Measurements from ENCODE around the gene FRMD8.
A peak's percentile ranks its signal among the peaks of the same experiment; 100 is the strongest.

FRMD8 gene

DNA sequence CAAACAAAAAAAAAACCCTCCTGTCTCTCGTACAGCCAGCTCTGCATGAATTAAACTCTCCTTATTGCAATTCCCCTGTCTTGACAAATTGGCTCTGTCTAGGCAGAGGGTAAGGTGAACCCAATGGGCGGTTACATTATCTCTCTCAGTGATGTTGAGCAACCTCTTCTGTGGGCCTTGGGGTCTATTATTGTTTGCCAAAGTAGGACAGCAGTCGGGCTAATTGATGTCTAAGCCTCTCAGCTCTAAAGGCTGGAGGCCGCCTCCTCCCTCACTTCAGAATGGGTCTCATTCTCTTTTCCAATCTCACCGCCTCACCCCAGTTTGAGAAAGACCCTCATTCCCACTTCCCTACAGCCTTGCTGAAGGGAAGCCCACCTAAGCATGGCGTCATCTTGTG lies 2.7 kb upstream of the FRMD8 start:
- DNase-seq (ENCODE audit: low read depth): no peak
- TF ChIP-seq, protein P1, sequence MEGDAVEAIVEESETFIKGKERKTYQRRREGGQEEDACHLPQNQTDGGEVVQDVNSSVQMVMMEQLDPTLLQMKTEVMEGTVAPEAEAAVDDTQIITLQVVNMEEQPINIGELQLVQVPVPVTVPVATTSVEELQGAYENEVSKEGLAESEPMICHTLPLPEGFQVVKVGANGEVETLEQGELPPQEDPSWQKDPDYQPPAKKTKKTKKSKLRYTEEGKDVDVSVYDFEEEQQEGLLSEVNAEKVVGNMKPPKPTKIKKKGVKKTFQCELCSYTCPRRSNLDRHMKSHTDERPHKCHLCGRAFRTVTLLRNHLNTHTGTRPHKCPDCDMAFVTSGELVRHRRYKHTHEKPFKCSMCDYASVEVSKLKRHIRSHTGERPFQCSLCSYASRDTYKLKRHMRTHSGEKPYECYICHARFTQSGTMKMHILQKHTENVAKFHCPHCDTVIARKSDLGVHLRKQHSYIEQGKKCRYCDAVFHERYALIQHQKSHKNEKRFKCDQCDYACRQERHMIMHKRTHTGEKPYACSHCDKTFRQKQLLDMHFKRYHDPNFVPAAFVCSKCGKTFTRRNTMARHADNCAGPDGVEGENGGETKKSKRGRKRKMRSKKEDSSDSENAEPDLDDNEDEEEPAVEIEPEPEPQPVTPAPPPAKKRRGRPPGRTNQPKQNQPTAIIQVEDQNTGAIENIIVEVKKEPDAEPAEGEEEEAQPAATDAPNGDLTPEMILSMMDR (conservative IDR thresholded peaks at IDR 0.05; ENCODE audit: control insufficient read depth, insufficient read depth, low read depth, low read length): no peak
- H3K4me3 ChIP-seq (ENCODE audit: control insufficient read depth, low read depth, low read length): no peak overlapping the region

DNA sequence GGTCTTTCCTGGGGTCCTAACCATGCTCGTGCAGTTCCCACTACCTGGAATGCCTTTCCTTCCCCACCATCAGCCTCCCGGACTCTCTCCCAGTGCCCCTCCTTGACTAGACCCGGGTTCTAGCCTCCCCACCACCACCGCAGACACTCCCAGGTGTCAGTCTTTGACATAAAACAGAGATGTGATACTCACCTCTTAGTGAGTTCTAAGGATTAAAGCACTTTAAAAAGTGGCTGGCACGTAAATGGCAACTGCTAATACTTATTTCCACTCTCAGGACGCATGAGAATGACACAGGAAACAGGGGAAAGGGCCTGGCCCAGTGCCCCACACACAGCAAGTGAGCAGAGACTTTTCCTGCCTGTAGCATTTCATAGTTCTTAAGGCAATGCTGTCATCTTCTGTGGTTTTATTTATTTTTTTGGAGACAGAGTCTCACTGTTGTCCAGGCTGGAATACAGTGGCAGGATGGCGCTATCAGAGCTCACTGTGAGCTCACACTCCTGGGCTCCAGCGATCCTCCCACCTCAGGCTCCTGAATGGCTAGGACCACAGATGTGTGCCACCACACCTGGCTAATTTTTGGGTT lies 2.0 kb upstream of the FRMD8 start:
- peak; percentile 79 for DNase-seq (ENCODE audit: low read depth)
- TF ChIP-seq, protein P1 (conservative IDR thresholded peaks at IDR 0.05; ENCODE audit: control insufficient read depth, insufficient read depth, low read depth, low read length): no peak
- H3K4me3 ChIP-seq (ENCODE audit: control insufficient read depth, low read depth, low read length): no peak overlapping the region

DNA sequence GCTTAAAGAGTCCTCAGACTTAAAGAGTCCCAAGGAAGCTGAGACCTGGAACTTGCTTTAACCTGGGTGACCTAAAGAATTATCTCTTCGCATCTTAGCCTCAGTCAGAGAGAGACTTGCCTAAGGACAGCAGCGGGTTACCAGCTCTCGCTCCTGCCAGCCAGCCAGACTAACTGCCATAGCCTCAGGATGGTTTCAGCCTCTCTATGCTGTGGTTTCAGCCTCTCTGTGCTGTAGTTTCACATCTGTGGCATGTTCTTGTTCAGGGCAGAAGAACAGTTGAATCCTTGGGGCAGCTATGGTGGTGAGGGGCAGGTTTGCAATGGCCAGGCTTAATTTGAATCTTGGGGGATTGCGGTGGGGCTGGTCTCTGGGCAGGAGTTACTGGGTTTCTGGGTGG lies 2.3 kb downstream of the FRMD8 start:
- TF ChIP-seq, protein P1 (conservative IDR thresholded peaks at IDR 0.05; ENCODE audit: control insufficient read depth, insufficient read depth, low read depth, low read length): no peak
- no peak overlapping the region for H3K4me3 ChIP-seq (ENCODE audit: control insufficient read depth, low read depth, low read length)
- DNase-seq (ENCODE audit: low read depth): no peak

DNA sequence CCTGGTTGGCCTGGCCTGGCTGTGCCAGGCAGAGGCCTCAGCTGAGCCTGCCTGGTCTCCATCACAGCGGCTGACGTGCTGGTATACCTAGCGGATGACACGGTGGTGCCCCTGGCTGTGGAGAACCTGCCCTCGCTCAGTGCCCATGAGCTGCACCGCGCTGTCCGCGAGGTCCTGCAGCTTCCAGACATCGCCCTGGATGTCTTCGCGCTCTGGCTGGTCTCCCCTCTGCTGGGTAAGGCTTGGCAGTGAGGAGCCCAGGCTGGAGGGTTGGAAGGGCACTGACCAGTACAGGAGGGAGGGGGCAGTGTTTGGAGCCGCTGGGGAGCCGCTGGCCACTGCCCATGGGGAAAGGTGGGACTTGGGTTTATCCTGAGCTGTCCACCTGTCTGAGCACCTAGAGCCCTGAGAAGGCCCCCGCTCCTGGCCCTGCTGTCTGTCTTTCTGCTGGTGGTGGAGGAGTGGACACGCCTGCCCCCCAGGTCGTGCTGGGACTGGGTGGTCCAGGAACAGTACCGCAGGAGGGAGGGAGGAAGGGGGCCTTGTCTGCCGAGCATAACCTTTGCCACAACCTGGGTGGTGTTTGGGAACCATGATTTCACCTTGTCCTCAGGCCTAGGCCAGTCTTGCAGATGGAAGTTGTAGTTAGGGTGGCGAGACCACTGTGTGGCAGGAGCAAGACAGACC lies 3.0 kb downstream of the FRMD8 start:
- TF ChIP-seq, protein P1 (conservative IDR thresholded peaks at IDR 0.05; ENCODE audit: control insufficient read depth, insufficient read depth, low read depth, low read length): no peak
- no peak overlapping the region for H3K4me3 ChIP-seq (ENCODE audit: control insufficient read depth, low read depth, low read length)

DNA sequence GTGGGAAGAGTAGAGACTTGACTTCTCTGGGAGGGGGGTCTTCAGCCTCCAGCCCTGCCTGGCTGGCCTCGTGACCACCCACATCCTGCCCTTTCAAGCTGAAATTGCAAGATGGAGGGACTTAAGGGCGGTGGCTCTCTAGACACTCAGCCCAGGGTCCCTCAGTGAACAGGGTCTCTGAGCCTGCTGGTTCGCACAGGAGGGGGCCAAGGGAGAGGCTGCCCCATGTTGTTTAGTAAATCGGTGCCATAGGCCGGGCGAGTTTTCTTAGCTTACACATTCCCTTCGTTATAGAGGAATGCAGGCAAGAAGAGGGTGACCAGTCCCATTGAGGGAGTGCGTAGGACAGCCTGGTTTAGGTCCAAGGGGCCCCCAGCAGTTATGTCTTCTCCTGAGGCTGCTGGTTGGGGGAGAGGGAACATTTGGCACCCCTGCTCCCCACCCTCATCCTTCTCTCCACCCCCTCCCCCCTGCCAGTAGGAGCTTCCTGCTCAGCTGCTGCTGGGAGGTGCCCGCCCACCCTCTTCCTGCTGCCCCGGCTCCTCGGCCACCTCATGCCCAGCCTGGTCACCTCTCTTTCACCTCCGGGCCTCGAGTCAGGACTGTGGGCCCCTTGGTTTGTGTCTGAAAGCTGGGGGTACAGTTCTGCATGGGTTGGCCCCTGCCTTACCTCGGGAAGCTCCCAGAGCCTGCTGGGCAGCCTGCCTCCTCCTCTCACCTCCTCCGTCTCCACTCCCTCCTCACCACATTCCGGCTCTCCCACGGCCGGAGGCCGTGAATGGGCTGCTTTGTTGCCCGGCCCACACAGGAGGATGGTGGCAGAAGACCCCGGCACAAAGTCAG lies 3.9 kb downstream of the FRMD8 start:
- no peak overlapping the region for H3K4me3 ChIP-seq (ENCODE audit: control insufficient read depth, low read depth, low read length)
- TF ChIP-seq, protein P1 (conservative IDR thresholded peaks at IDR 0.05; ENCODE audit: control insufficient read depth, insufficient read depth, low read depth, low read length): no peak
- DNase-seq (ENCODE audit: low read depth): no peak

More for the DNA sequence above, 3.0 kb downstream of the FRMD8 start:
- no peak for DNase-seq (ENCODE audit: low read depth)

DNA sequence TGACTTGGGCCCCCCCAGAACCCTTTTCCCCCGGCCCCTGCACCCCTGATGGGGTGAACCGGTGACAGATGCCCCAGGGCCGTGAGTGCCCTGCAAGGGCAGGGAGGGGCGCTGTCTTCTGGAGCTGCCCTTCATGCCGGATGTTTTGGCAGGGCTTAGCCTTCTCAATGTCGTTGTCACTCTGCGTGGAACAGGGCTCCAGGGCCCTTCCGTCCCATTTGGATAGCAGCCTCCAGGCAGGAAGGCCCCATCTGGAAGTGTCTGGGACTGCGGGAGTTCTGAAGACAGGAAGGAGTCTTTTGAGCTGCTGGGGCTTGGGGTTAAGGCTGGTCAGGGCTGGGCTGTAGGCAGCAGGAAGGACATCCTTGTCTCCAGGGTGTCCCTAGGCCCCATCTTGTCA lies 4.6 kb downstream of the FRMD8 start:
- TF ChIP-seq, protein P1 (conservative IDR thresholded peaks at IDR 0.05; ENCODE audit: control insufficient read depth, insufficient read depth, low read depth, low read length): no peak
- peak; percentile 33 for DNase-seq (ENCODE audit: low read depth)
- no peak overlapping the region for H3K4me3 ChIP-seq (ENCODE audit: control insufficient read depth, low read depth, low read length)
